GM13977 (cell line): ENCODE data around the gene MCUR1.

Source experiments
- DNase-seq: peaks from one replicate; pipeline ENCODE4 v3.0.0; 2012; ENCODE audit warnings: low spot score
- CTCF ChIP-seq: IDR thresholded peaks from 2 replicates; pipeline ENCODE4 v1.5.1; 2012; ENCODE audit warnings: mild to moderate bottlenecking, control low read depth; ENCODE audit not compliant: insufficient read depth; ENCODE audit errors: extremely low read depth, missing control alignments
- in situ Hi-C: fragments of 300-500 bp; cut with MboI; formaldehyde crosslinking; loops from one replicate; pipeline ENCODE4 v1.12.0; 2022; ENCODE audit warnings: low sequenced_read_pairs, low pct_unique_long_range_greater_than_20kb, mixed read lengths, inconsistent platforms; ENCODE audit not compliant: unreplicated experiment

The MCUR1 gene

DNA sequence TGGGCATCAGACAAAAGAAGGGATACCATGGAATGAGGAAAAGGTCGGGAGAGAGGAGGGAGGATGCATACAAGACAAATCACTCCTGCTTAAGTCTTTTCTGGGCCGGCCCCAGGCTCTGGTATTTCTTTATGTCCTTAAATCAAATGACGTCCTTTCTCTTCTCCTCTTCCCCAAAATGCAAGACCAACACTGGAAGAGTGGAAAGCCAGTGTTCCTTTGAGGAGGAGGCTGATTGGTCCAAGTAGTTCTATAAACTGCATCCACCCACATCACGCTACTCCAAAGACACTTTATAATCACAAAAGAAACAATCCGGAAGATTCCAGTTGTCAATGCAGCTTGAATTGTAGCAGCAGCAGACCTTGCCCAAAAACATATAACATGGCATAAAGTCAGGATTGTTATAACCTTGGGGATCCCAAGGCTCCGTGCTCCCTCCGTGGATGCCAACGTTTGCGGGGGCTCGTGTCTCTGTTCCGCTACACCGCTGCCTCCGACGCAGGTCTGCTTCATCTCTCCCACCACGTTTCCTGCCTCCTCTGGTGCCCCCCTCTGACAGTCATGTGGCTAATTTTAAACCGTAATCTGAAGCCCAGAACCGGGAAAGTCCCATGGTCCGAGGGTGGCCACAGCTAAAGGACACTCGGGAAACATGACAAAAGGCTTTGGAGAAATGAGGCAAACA lies 47.1 kb downstream of the MCUR1 start:
- in situ Hi-C loops: no loop called here
- peak; percentile 27 for TF ChIP-seq CTCF
- no peak for DNase-seq

- in situ Hi-C loops: no loop called here
- TF ChIP-seq CTCF: no peak
- DNase-seq: no peak
Measured at GRCh38 chr6:13766201-13766634, 48.1 kb downstream of the MCUR1 start.

DNA sequence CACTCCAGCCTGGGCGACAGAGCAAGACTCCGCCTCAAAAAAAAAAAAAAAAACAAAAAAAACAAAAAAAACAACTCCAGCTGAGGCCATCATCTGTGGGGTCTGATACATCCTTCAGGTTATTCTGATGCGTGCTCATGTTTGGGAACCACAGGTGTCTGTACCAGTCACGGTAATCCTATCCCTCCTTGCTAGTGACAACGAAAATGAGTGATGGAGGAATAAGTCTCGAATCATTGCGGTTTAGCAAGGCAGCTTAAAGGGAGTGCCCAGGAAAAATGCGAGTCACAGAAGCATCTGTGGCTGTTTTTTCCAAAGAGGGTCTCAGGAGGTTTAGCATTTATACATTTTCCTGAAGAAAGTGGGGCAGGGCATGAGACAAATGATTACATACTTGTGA lies 48.8 kb downstream of the MCUR1 start:
- DNase-seq: no peak
- in situ Hi-C loops: no loop called here

GRCh38 chr6:13764996-13765395 lies 49.4 kb downstream of the MCUR1 start:
- no peak for DNase-seq
- TF ChIP-seq CTCF: no peak
- in situ Hi-C loops: no loop called here

More for the DNA sequence above, 48.8 kb downstream of the MCUR1 start:
- TF ChIP-seq CTCF: no peak

DNA sequence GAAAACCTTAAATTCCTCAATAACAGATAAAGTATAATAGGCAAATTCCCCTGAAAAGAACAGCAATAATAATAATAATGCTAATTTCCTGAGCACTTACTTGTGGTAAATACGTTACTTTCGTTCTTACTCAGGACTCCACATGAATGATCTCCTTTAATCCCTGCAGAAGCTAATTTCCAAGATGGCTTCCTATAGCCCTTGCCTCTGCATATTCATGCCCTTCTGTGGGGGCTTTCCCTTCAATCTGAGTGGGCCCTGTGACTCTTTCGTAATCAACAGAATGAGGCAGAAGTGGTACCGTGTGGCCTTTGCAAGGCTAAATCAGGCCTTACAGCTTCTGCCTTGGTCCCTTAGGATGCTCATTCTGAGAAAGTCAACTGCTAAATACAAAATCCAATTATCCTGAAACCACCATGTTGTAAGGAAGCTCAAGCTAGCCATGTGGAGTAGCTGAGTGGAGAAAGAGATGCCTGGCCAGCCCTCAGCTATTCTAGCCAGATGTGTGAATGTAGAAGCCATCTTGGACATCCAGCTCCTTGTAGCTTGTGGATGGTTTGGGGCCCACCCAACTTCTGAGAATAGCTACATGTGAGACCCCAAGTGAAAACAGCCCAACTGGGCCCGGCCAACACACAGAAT lies 50.5 kb downstream of the MCUR1 start:
- peak; percentile 69 for DNase-seq
- TF ChIP-seq CTCF: no peak
- in situ Hi-C loops: no loop called here

DNA sequence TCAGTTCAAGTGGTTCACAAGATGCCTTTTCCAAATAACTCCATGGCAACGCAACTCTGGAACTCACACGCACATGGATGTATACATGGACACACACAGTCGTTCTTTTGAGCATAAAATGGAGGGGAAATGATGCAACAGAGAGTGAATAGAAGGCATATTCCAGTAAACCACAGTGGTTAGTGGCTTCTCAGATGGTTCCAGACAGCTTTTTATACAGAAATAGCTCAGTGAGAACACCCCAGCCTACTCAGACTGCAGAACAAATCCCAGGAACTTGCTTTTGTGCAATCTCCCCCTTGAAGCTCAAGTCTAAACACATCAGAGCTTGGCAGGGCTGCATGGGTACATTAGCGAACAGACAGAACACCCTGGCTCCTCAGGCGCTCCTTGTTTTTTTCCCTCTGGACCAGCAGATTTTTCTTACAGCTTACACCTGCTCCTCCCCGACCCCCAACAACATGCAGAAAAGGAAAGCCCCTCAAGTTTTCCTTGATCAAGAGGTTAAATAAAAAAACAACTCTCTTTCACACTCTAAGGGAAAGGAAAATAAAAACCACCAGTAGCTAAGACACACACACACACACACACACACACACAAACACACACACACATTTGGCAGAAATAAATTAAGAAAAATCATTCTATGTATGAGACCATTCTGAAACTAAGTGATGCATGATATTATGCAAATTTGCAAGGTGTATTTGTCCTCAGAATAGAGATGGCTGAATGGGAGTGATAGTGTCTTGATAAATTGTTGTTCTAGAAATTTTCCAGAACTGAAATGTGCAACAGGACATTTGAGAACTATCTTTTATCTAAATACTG lies 51.5 kb downstream of the MCUR1 start:
- TF ChIP-seq CTCF: no peak
- peak; percentile 35 for DNase-seq
- in situ Hi-C loops: no loop called here
